ES-I3 (cell line): ENCODE measurements around the gene LRMDA.
"Not testable (repeated sequence)": the region's sequence is repeated elsewhere in the genome, so short reads cannot be mapped to it uniquely, and the experiment has no call there.

Experiments used
- H3K36me3 ChIP-seq: 2 replicates; pipeline ENCODE4 v1.6.1; 2013; ENCODE audit warnings: mild to moderate bottlenecking, low read length, control low read depth, moderate library complexity; ENCODE audit not compliant: insufficient read depth
- H3K4me1 ChIP-seq: 2 replicates; pipeline ENCODE4 v1.6.1; 2013; ENCODE audit warnings: mild to moderate bottlenecking, control low read depth, low read length; ENCODE audit not compliant: insufficient read depth
- H3K9ac ChIP-seq: 2 replicates; pipeline ENCODE4 v1.6.1; 2013; ENCODE audit warnings: low read depth, mild to moderate bottlenecking, low read length, moderate library complexity
- H3K9me3 ChIP-seq: 2 replicates; pipeline ENCODE4 v1.6.1; 2013; ENCODE audit warnings: mild to moderate bottlenecking, low read length, moderate library complexity; ENCODE audit not compliant: control insufficient read depth, insufficient read depth

Gene LRMDA

DNA sequence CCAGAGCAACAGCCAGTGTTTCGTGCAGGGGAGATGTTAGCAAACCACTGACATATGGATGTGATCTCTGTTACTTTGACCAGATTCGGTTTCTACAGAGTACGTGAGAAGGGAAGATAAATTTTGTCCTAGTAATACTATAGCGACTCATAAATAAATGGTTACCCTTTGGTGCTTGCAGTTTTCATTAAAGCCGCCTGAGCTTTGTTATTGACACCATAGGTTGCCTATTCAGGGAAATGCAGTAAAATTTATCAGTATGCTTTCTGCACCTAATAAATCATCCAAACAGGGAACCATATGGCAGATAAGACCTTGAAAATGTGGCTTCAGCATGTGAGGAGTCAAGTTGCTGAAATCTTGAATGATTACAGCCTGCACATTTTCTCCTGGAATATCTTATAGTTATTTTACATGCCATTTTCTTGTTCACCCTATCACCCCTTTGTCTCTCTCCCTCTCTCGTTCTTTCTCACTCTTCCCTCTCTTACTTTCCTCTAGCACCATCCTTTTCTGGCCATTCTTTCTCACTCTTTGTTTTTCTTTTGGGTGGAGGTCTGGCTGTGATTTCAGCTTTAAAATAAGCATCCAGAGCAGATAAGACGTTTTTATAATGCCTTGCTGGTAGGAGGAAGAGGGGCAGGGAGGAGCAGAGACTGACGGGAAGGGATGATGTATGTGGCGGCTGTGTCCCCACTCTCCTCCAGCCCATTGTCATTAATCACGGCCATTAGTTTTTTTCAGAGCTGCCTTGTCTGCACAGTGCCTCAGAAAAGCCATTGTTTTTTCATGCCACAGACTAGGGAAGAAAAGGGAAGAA, 182.5 kb downstream of the LRMDA start:
- H3K9me3 ChIP-seq, result no peaks in the 10 kb centered on the region
- H3K36me3 ChIP-seq, result no peaks in the 10 kb centered on the region
- H3K9ac ChIP-seq, result no peak overlapping the region
- H3K4me1 ChIP-seq, result peaks cover 16% of the 10 kb centered on the region; the same call in 1 of the 2 replicates

DNA sequence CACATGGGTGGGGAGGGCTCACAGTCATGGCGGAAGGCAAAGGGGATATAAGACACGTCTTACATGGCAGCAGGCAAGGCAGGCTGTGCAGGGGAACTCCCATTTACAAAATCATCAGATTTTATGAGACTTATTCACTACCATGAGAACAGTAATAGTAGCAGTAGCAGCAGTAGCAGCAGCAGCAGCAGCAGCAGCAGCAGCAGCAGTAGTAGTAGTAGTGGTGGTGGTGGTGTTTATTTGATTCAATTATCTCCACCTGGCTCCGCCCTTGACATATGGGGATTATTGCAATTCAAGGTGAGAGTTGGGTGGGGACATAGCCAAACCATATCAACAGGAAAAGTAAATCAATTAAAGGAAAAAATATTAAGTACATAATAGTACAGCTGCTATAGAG, 184.7 kb downstream of the LRMDA start:
- Histone ChIP-seq H3K9ac (no peak overlapping the region), H3K4me1 (peaks cover 14% of the 10 kb centered on the region; the same call in 1 of the 2 replicates), H3K36me3 (no peaks in the 10 kb centered on the region), H3K9me3 (no peaks in the 10 kb centered on the region)

DNA sequence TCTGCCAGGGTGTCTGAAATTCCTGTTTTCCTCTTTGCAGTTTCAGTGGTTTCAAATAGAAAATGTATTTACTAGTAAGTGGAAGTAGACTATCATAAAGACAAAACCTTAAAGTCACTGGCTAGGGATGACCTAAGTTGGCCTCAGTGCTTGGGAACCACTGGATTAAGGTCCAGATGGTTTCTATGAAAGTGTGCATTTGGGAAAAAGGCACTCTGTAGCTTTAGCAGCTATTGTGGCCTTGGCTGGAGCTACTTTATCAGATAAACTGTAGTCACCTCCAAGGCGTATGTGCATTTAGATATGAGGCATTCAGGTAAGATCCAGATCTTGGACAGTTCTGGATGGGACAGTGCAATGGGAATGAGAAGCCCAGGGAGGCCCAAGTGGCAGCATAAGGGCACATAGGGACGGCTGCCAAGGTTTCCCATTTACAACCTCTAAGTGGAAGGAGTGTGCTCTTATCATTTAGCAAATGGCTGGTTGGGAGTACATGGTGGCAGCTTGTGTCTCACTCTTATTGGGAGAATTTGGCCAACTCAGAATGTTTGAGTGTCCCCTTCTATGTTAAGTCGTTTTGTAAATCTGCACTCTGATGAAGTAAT, 185.6 kb downstream of the LRMDA start:
- H3K36me3 ChIP-seq, result no peaks in the 10 kb centered on the region
- no peak overlapping the region for H3K9ac ChIP-seq
- peaks cover 7% of the 10 kb centered on the region; the same call in 1 of the 2 replicates for H3K4me1 ChIP-seq
- no peaks in the 10 kb centered on the region for H3K9me3 ChIP-seq

DNA sequence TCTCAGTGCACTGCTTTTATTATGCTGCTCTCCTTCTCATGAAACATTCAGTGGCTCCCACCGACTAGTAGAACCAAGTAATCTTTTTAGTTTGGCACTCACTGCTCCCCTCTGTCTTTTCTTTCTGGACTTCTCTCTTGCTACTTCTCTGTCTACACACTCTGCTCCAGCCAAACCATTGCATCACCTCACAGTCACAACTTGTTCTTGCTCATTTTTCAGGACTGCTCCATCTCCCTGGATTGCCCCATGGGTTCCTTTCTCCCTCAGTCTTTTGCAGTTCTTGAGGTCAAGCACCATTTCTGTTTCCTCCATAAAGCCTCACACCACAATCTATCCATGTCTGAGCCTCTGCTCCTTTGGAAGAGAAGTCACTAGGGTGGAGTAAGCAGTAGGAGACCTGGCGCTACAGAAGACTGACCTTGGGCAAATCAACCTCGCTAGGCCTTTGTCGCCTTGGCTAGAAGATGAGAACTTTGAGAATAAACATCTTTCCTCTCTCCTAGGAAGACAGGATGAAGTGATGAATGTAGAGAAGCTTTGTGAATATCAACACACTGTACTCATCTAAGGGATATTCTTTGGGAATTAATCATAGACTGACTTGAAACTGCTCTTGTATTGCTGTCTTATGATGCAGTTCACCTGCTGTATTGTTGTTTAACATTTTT, 186.2 kb downstream of the LRMDA start:
- Histone ChIP-seq H3K9ac (no peak overlapping the region), H3K36me3 (no peaks in the 10 kb centered on the region), H3K4me1 (peaks cover 7% of the 10 kb centered on the region; the same call in 1 of the 2 replicates), H3K9me3 (no peaks in the 10 kb centered on the region)

DNA sequence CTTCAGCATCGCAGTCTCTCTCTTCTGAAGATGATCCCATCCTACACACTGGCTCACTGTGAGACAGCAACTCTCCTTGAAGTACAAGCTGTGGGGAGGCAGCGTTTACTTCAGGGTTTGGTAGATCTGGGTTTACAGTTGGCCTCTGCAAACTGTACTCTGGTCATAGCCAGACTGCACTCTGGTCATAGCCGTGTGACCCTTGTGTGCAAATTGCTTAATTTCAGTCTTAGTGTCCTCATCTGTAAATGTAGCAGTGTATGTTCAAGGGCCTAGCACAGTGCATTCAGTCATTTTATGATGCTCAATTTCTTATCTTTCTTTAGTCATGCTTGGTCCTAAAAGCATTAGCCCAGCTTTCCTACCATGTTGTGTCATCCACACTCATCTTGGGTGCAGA, 188.2 kb downstream of the LRMDA start:
- Histone ChIP-seq H3K9ac (no peak overlapping the region), H3K9me3 (no peaks in the 10 kb centered on the region), H3K4me1 (no peaks in the 10 kb centered on the region), H3K36me3 (no peaks in the 10 kb centered on the region)

DNA sequence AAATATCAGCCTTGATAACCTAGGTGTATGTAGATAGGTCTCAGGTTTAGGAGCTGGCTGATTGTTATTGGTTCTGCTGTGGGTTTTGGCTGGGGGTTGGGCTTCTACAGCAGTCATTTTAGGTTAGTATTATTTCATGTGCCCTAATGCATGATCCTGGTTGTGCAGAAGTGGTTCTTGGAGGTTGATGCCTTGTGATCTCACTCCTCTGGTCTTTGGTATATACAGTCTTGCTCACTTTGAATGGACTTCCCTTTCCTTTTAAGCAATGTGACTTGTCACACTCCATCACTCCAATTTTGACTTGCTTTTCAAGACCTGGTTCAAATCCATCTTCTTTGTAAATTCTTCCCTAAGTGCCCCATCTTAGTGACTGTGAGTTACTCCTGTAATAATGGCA, 188.9 kb downstream of the LRMDA start:
- no peaks in the 10 kb centered on the region for H3K9me3 ChIP-seq
- no peak overlapping the region for H3K9ac ChIP-seq
- H3K4me1 ChIP-seq, result no peaks in the 10 kb centered on the region
- no peaks in the 10 kb centered on the region for H3K36me3 ChIP-seq

DNA sequence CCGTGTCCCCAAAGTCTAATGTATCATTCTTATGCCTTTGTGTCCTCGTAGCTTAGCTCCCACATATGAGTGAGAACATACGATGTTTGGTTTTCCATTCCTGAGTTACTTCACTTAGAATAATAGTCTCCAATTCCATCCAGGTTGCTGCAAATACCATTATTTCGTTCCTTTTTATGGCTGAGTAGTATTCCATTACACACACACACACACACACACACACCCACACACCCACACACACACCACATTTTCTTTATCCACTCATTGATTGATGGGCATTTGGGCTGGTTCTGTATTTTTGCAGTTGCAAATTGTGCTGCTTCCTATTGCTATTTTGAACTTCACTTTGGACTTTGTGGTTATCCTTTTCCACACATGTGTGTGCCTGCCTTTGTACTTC, 189.6 kb downstream of the LRMDA start:
- H3K36me3 ChIP-seq, H3K4me1 ChIP-seq, H3K9ac ChIP-seq, H3K9me3 ChIP-seq: not testable (repeated sequence)

DNA sequence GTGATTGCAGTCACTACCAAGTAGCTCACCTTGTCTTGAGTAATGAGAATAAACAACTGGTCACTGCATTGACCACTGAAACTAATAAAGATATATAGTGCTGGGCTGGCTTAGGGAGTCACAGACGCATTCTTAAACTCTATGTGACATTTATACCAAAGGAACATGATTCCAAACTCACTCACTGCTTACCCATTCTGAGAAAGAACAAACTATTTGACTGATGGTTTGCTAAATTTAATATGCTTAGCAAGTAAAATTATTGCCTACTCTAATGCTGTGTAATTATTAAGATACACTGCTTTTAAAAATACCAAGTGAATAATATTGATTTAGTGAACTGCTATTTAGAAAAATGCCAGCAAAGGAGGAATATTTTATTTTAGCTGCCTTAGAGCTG, 191.1 kb downstream of the LRMDA start:
- Histone ChIP-seq H3K9me3 (no peaks in the 10 kb centered on the region), H3K36me3 (no peaks in the 10 kb centered on the region), H3K9ac (no peak overlapping the region), H3K4me1 (no peaks in the 10 kb centered on the region)

DNA sequence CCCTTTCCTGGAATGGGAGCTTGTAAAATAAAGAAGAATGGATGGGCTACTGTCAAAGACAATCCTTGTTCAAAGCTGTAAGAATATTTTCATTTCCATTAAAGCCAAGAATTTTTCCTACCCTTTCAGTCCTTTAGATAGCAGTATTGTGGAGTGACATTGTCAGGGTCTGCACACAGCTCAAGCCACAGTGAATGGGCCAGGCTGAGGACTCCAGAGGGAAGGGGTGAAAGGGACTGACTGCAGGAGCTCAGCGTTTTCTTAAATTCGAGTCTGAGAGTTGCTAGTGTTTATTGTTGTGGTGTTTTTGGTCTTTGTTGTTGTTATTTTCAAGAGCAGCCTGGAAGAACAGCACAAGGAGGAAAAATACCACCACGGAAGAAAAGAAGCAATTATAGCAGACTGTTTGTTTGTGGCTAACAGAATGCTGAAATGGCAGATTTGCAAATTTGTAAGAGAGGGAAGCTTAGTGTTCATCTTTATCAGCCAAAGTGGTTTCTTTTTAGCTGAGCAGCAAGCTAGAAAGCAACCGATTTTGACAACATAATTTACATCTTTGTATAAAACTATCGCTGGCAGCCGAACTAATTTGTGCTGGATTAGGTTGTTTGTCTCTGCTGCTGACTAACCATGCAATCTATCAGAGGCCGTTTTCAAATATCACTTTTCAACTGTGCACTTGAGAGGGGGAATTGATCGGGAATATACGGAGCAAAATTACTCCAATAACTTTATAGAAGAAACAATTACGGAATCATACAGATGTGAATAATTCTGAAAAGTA, 192.1 kb downstream of the LRMDA start:
- H3K9me3 ChIP-seq, result no peaks in the 10 kb centered on the region
- no peaks in the 10 kb centered on the region for H3K4me1 ChIP-seq
- H3K36me3 ChIP-seq, result no peaks in the 10 kb centered on the region
- H3K9ac ChIP-seq, result no peak overlapping the region

DNA sequence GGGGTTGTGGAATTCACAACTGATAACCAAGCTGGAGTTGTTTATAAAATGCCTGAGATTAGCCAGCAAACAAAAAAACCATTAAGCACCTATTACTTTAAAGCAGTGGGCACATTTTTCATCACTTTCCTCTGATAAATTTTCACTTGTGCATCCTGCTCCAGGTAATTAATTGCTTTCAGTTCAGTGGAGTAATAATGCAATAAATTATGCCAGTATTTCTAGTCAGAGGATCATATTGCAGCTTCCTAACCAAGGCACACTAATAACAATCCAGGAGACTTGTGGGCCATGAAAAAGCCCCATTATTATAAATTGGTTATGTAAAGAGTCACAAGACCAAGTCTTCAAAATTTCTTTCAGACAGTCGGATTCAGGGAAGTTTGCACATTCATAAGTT, 193.2 kb downstream of the LRMDA start:
- Histone ChIP-seq H3K9ac (no peak overlapping the region), H3K9me3 (no peaks in the 10 kb centered on the region), H3K36me3 (no peaks in the 10 kb centered on the region), H3K4me1 (no peaks in the 10 kb centered on the region)

DNA sequence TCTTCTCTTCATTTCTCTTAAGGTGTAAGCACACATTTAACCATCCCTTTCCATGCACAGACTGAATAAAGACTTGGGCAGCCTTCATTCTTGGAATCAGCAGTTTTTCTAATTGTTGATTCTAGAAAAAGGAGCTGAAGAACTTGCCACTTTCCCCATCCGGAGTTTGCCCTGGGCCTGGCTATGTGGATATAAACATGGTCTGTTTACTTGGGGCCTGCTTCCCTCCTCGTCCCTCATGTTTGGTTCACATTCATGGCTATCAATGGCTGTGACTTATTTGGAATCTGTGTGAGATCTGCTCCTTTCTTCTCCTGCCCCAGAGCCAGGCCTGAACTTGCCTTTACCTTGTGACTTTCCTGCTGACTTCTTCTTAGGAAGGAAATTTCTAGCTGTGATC, 199.3 kb downstream of the LRMDA start:
- no peaks in the 10 kb centered on the region; the same call in 1 of the 2 replicates for H3K4me1 ChIP-seq
- no peaks in the 10 kb centered on the region for H3K36me3 ChIP-seq
- no peaks in the 10 kb centered on the region for H3K9me3 ChIP-seq
- H3K9ac ChIP-seq, result no peak overlapping the region

DNA sequence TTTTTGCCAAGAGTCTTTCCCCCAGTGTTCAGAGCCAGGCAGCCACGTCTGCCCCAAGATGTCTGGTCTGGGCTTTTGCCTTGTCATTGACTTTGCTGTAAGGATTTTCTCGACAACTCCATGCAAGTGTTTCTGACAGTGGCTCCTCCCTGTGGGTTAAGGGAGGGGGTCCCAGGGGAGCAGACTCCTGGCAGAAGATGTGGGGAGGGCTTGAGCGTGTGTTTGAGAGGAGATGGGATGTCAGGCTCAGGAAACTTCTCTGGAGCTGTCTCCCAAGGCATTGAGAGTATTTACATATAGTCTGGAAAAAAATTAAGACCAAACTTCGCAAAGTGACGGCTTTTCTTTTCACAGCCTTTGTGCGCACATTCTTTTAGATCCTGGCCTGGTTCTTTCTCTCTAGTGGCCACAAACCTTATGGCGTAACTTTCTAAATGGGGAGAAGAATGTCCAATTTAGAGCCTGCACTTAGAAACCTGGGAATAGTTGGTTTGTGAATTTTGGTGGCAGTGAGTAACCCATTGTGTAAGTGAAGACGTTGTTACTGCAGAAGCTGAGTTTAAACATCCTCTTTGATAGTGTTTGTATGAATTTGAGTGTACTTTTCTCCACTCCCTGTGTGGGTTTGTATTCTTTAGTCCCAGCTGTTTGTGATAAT, 201.5 kb downstream of the LRMDA start:
- no peak overlapping the region for H3K9ac ChIP-seq
- H3K36me3 ChIP-seq, result no peaks in the 10 kb centered on the region
- H3K4me1 ChIP-seq, result no peaks in the 10 kb centered on the region; the same call in 1 of the 2 replicates
- no peaks in the 10 kb centered on the region for H3K9me3 ChIP-seq

DNA sequence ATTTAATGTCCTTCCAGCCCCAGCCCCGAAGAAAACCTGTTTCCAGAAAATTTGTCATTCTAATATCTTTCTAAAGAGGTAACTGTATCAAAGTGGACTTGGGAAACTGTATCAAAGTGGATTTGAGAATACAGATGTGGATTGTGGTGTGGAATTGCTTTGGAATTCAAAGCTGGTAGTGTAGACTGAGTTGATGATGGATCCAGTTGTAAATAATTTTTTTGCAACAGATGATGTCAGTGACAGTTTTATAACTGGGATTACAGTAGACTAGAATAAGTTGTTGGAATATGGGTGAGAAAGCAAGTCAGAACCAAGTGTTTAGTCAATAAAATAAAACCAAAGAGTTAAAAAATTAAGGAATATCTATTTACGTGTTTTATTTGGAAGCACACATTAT, 202.1 kb downstream of the LRMDA start:
- Histone ChIP-seq H3K9me3 (no peaks in the 10 kb centered on the region), H3K36me3 (no peaks in the 10 kb centered on the region), H3K9ac (no peak overlapping the region), H3K4me1 (no peaks in the 10 kb centered on the region; the same call in 1 of the 2 replicates)

DNA sequence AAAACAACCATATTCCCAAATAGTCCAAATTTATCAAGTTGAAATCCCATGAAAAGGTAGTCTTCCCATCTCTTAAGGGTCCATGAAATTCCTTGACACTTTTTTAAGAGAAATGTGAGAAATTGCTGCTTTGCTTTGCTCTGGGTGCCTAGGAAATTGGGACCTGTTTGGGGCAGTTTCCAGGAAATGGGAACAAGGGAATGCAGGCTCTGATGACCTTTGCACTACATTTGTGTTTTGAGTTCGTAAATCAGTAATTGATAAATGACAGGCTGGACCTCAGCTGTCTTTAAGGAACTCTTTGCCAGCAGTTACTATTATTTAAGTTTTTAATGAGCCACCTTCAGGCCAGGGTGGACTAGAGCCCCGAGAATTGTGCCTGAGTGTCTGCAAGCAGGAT, 203.5 kb downstream of the LRMDA start:
- Histone ChIP-seq H3K9me3 (no peaks in the 10 kb centered on the region), H3K36me3 (no peaks in the 10 kb centered on the region), H3K4me1 (no peaks in the 10 kb centered on the region; the same call in 1 of the 2 replicates), H3K9ac (no peak overlapping the region)
